H1 (cell line): ENCODE data around the gene SMYD1. TPM values are rescaled to one million over a fixed set of nuclear protein-coding genes. Genes with fewer than 3 reads are reported as not detected.

Experiments
- CTCF ChIA-PET: fragments of 300-600 bp; sonication (Branson Sonifier 250); formaldehyde crosslinking; loops from one replicate; lab custom pipeline; 2021; ENCODE audit not compliant: partially characterized antibody; lab: Charles Lee
- POLR2A ChIA-PET: fragments of 300-600 bp; sonication (Branson Sonifier 250); formaldehyde crosslinking; loops from one replicate; lab custom pipeline; 2021; ENCODE audit warnings: inconsistent platforms; ENCODE audit not compliant: partially characterized antibody; lab: Charles Lee
- DNase-seq, 2 experiments: peaks; one replicate each; pipeline versions ENCODE4 v3.0.0 to v3.0.0-alpha.2; 2010 to 2022; ENCODE audit warnings: low spot score in 2 of 2, low read depth in 1 of 2, mixed read lengths in 1 of 2
- FAIRE-seq: peaks from 2 replicates; lab custom pipeline; 2011; peaks lifted over from hg19 to GRCh38; lab: Jason Lieb, UNC
- H2AFZ ChIP-seq: 2 replicates; pipeline ENCODE4 v1.8.1; 2012; ENCODE audit warnings: low read length, inconsistent platforms
- H2AK5ac ChIP-seq: 2 replicates; pipeline ENCODE4 v1.6.1; 2013; ENCODE audit warnings: low read depth, low read length
- H2BK120ac ChIP-seq: replicated peaks from 2 replicates; pipeline ENCODE3; 2013; ENCODE audit warnings: low read depth, low read length, inconsistent platforms
- H2BK12ac ChIP-seq: 2 replicates; pipeline ENCODE4 v1.6.1; 2013; ENCODE audit warnings: low read depth, low read length
- H2BK15ac ChIP-seq: 2 replicates; pipeline ENCODE4 v1.6.1; 2013; ENCODE audit warnings: low read length
- H2BK20ac ChIP-seq: 2 replicates; pipeline ENCODE4 v1.6.1; 2013; ENCODE audit warnings: low read length
- H2BK5ac ChIP-seq: 2 replicates; pipeline ENCODE4 v1.6.1; 2013; ENCODE audit warnings: low read depth, low read length
- H3K14ac ChIP-seq: 2 replicates; pipeline ENCODE4 v1.6.1; 2013; ENCODE audit warnings: inconsistent platforms; ENCODE audit not compliant: insufficient read length
- H3K18ac ChIP-seq: 2 replicates; pipeline ENCODE4 v1.6.1; 2013; ENCODE audit warnings: low read length; ENCODE audit errors: extremely low read depth
- H3K23ac ChIP-seq: 2 replicates; pipeline ENCODE4 v1.6.1; 2013; ENCODE audit warnings: inconsistent platforms; ENCODE audit not compliant: insufficient read length
- H3K23me2 ChIP-seq: 2 replicates; pipeline ENCODE4 v1.6.1; 2013; ENCODE audit warnings: low read depth, low read length
- H3K27ac ChIP-seq: 2 replicates; pipeline ENCODE4 v1.6.1; 2011; ENCODE audit warnings: low read depth, low read length, inconsistent platforms
- H3K27me3 ChIP-seq, 4 experiments: replicated peaks in 1 of 4; 1 replicate in 1 of 4; 2 replicates in 3 of 4; pipeline versions ENCODE4 v1.6.1 to v1.8.1; 2011 to 2013; ENCODE audit warnings: low read length in 3 of 4, mild to moderate bottlenecking in 3 of 4, inconsistent platforms in 2 of 4, mixed read lengths in 2 of 4, moderate library complexity in 1 of 4; ENCODE audit not compliant: control insufficient read depth in 3 of 4, insufficient read depth in 3 of 4; ENCODE audit errors: extremely low read depth in 1 of 4
- H3K36me3 ChIP-seq, 4 experiments: 2 replicates each; pipeline versions ENCODE4 v1.6.1 to v1.8.1; 2011 to 2013; ENCODE audit warnings: mild to moderate bottlenecking in 4 of 4, low read length in 3 of 4, moderate library complexity in 2 of 4, control low read depth in 1 of 4, inconsistent platforms in 1 of 4; ENCODE audit not compliant: insufficient read depth in 4 of 4, control insufficient read depth in 2 of 4
- H3K4ac ChIP-seq: replicated peaks from 2 replicates; pipeline ENCODE3; 2013; ENCODE audit warnings: low read length, low read depth, mixed read lengths, inconsistent platforms; ENCODE audit not compliant: insufficient read length
- H3K4me1 ChIP-seq, 4 experiments: replicated peaks in 1 of 4; 1 replicate in 1 of 4; 2 replicates in 3 of 4; pipeline versions ENCODE4 v1.6.1 to v1.8.1; 2011 to 2013; ENCODE audit warnings: low read length in 3 of 4, inconsistent platforms in 2 of 4, mixed read lengths in 1 of 4; ENCODE audit not compliant: insufficient read depth in 4 of 4, control insufficient read depth in 3 of 4
- H3K4me2 ChIP-seq, 2 experiments: 2 replicates each; pipeline versions ENCODE4 v1.6.1 to v1.8.1; 2011 to 2013; ENCODE audit warnings: low read depth in 2 of 2, low read length in 2 of 2, control low read depth in 1 of 2, inconsistent platforms in 1 of 2, mild to moderate bottlenecking in 1 of 2; ENCODE audit not compliant: insufficient read depth in 1 of 2
- H3K4me3 ChIP-seq, 4 experiments: fragments of 200-600, 300-600 bp in 1 of 4; sonication (generic), shearing (Covaris generic), sonication (Bioruptor Twin) in 1 of 4; 2 replicates each; pipeline versions ENCODE4 v1.5.1 to v1.8.1; 2011 to 2016; ENCODE audit warnings: low read length in 4 of 4, low read depth in 3 of 4, control low read depth in 2 of 4, inconsistent platforms in 2 of 4, mild to moderate bottlenecking in 2 of 4, mixed read lengths in 1 of 4, moderate library complexity in 1 of 4; ENCODE audit not compliant: insufficient read depth in 2 of 4; ENCODE audit errors: extremely low read depth in 1 of 4
- H3K56ac ChIP-seq: replicated peaks from 2 replicates; pipeline ENCODE3; 2013; ENCODE audit warnings: low read depth, mild to moderate bottlenecking, mixed read lengths, low read length, inconsistent platforms; ENCODE audit not compliant: insufficient read length
- H3K79me1 ChIP-seq: 2 replicates; pipeline ENCODE4 v1.6.1; 2013; ENCODE audit warnings: low read depth, low read length, control low read depth
- H3K79me2 ChIP-seq, 2 experiments: 2 replicates each; pipeline versions ENCODE4 v1.6.1 to v1.8.1; 2012 to 2013; ENCODE audit warnings: low read length in 2 of 2, mild to moderate bottlenecking in 2 of 2, inconsistent platforms in 1 of 2; ENCODE audit not compliant: insufficient read depth in 2 of 2, control insufficient read depth in 1 of 2
- H3K9ac ChIP-seq, 4 experiments: replicated peaks in 1 of 4; 1 replicate in 1 of 4; 2 replicates in 3 of 4; pipeline versions ENCODE4 v1.6.1 to v1.8.1; 2011 to 2013; ENCODE audit warnings: low read depth in 3 of 4, low read length in 3 of 4, control low read depth in 2 of 4, mild to moderate bottlenecking in 2 of 4, moderate library complexity in 2 of 4, inconsistent platforms in 1 of 4; ENCODE audit errors: extremely low read depth in 1 of 4
- H3K9me3 ChIP-seq, 2 experiments: 2 replicates each; pipeline versions ENCODE4 v1.6.1 to v1.8.1; 2012 to 2013; ENCODE audit warnings: mild to moderate bottlenecking in 2 of 2, moderate library complexity in 2 of 2, control low read depth in 1 of 2, inconsistent platforms in 1 of 2, low read depth in 1 of 2, low read length in 1 of 2, mixed read lengths in 1 of 2; ENCODE audit not compliant: insufficient read depth in 2 of 2
- H4K20me1 ChIP-seq, 2 experiments: replicated peaks in 1 of 2; 2 replicates each; pipeline versions ENCODE3 to v1.8.1; 2011 to 2013; ENCODE audit warnings: inconsistent platforms in 2 of 2, low read length in 2 of 2, mild to moderate bottlenecking in 1 of 2; ENCODE audit not compliant: insufficient read depth in 2 of 2, control insufficient read depth in 1 of 2
- H4K5ac ChIP-seq: 2 replicates; pipeline ENCODE4 v1.6.1; 2013; ENCODE audit warnings: low read length, low read depth, mixed read lengths, inconsistent platforms; ENCODE audit not compliant: insufficient read length
- H4K8ac ChIP-seq: 2 replicates; pipeline ENCODE4 v1.8.0; 2013; ENCODE audit warnings: mild to moderate bottlenecking, moderate library complexity, low read length, inconsistent platforms; ENCODE audit not compliant: insufficient read depth; ENCODE audit errors: extremely low read depth
- H4K91ac ChIP-seq: replicated peaks from 2 replicates; pipeline ENCODE3; 2013; ENCODE audit warnings: low read length, mixed read lengths, inconsistent platforms; ENCODE audit not compliant: insufficient read length
- SIRT6 ChIP-seq: IDR thresholded peaks from one replicate; pipeline ENCODE4 v1.7.1; 2012; ENCODE audit warnings: low read length, inconsistent platforms
- SP4 ChIP-seq: IDR thresholded peaks from 2 replicates; pipeline ENCODE4 v1.6.1; 2012; ENCODE audit warnings: low read length, inconsistent platforms
- WGBS, 2 experiments: shearing (Covaris generic) in 1 of 2; methylation state at CpG; one replicate each; pipeline versions ENCODE4 v1.1.6 to v1.1.7; 2013 to 2015; ENCODE audit warnings: low lambda C conversion rate in 2 of 2, mixed read lengths in 2 of 2, inconsistent platforms in 1 of 2, low coverage in 1 of 2, missing lambda C conversion rate in 1 of 2; ENCODE audit not compliant: insufficient replicate concordance in 2 of 2, insufficient coverage in 1 of 2, insufficient read length in 1 of 2; ENCODE audit errors: extremely low coverage in 1 of 2, missing lambda C conversion rate in 1 of 2; 5-methylcytosine and 5-hydroxymethylcytosine counted together
- polyA plus RNA-seq, 7 experiments: library from polyadenylated mRNA; depleted of rRNA in 3 of 7; stranded (reverse) in 5 of 7; unstranded in 2 of 7; fragments of >200 nt in 5 of 7; fragments of 200-250 nt in 2 of 7; gene quantifications; 1 replicate in 5 of 7; 2 replicates in 1 of 7; 4 replicates in 1 of 7; pipeline versions ENCODE4 v1.2.1 to v1.2.3, GENCODE V29; 2011 to 2013; ENCODE audit warnings: missing spikeins in 2 of 7, mixed read lengths in 2 of 7
- total RNA-seq: library from RNA; stranded (reverse); fragmentation: NEBNext Ultra II Directional; extraction: Animal tissue kit (Norgen Biotek cat#: 25700); gene quantifications from 2 replicates; pipeline ENCODE4 v1.2.1, GENCODE V29; 2021

SMYD1 gene
- total and polyA plus RNA-seq, 2 of the 8 experiments (the other 6 are each of a cell fraction or from before 2014, with no cell fraction given), result 0.06 TPM; not detected in 1

DNA sequence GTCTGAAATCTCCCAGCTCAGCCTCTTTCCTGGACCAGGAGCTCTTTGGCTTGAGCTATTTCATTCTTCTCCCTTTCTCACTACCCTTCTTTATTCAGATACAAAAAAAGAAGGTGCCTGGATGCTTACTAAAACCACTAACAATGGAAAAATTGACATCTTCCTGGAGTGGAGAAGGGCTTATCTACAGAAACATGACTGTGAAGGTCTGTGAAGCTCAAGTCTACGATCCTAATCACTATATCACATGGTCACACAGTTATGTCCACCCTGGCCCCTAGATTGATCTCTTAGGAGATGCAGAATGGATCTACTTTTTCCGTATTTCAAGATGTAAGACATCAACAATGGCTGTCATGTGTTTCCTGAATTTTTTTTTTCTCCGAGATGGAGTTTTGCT lies 6.3 kb upstream of the SMYD1 start:
- Histone ChIP-seq H2BK120ac (no peak overlapping the region), H3K27ac (no peak overlapping the region), H3K4me3 (no peak overlapping the region), H2BK20ac (no peak overlapping the region), H2AFZ (no peak overlapping the region), H3K14ac (no peak overlapping the region), H3K56ac (no peak overlapping the region), H4K91ac (no peak overlapping the region), H3K79me1 (no peaks in the 10 kb centered on the region), H2BK12ac (no peak overlapping the region), H2BK5ac (no peak overlapping the region), H4K20me1 (no peaks in the 10 kb centered on the region), H4K8ac (no peak overlapping the region), H3K4me1 (peaks cover 0 to 5% (median 0%) of the 10 kb centered on the region in 4 experiments; a peak in 2 of 7 replicates), H3K27me3 (no peaks in the 10 kb centered on the region), H3K23me2 (no peaks in the 10 kb centered on the region), H3K9ac (no peak overlapping the region), H3K23ac (no peak overlapping the region), H3K79me2 (no peaks in the 10 kb centered on the region), H3K36me3 (no peaks in the 10 kb centered on the region), H3K4ac (no peak overlapping the region), H3K4me2 (no peak overlapping the region), H2AK5ac (no peak overlapping the region), H4K5ac (no peak overlapping the region), H3K9me3 (no peaks in the 10 kb centered on the region), H3K18ac (no peak overlapping the region), H2BK15ac (no peak overlapping the region)
- 91% methylated on average over 3 of the region's 3 CpGs; no CpG with 5 or more reads in 1 of the 2 experiments for WGBS, 2 experiments
- ChIA-PET CTCF (interaction anchor here (0.7 to 5.4 kb wide), 42 partner anchors 8 to 493 kb away, joined by 3 to 134 read pairs (median 10); partner anchors contain the start of genes FABP1 and THNSL2), POLR2A (interaction anchor here (1.0 to 2.1 kb wide), 5 partner anchors 14 to 109 kb away, joined by 3 to 14 read pairs (median 4); partner anchors contain the start of genes RNU2-63P and THNSL2)
- DNase-seq (no peak), FAIRE-seq (no peak)
- no peak for TF ChIP-seq SP4
- TF ChIP-seq SIRT6, result no peak
